Astrocyte of the cerebellum (primary cell): ENCODE results near the gene IRAK2.

Experiments used
- DNase-seq: peaks from one replicate; pipeline ENCODE4 v3.0.0-alpha.2; 2011; ENCODE audit warnings: low read depth
- H3K4me3 ChIP-seq: 2 replicates; pipeline ENCODE4 v1.5.1; 2011; ENCODE audit warnings: mild to moderate bottlenecking, low read depth, low read length, moderate library complexity
- CTCF ChIP-seq: IDR thresholded peaks from 2 replicates; pipeline ENCODE4 v1.5.1; 2012; ENCODE audit warnings: low read length, low read depth, moderate library complexity, mild to moderate bottlenecking; ENCODE audit errors: missing control alignments
- in situ Hi-C: cut with HindIII; loops from 2 replicates; pipeline ENCODE4 v1.10.0; 2017; ENCODE audit warnings: low sequenced_read_pairs

The IRAK2 gene

DNA sequence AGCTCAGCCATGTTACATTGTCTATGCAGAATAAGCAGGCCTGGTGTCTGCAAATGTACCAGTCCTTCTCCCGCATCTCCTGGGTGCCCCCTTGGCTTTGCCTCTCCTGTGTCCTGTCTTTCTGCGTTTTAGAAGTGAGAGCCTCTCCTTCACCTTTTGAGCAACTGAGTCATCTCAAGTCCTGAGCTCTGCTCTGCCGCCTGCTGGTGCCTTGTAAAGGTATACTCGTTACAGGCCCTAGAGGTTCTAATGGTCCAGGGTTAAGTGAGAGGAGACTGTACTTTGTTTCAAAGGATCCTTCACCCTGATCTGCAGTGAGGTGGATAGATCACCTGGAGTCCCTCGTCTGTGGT, 115.4 kb downstream of the IRAK2 start:
- no peak for TF ChIP-seq CTCF
- in situ Hi-C loops, result no loop called here
- DNase-seq, result no peak
- H3K4me3 ChIP-seq, result no peak overlapping the region

DNA sequence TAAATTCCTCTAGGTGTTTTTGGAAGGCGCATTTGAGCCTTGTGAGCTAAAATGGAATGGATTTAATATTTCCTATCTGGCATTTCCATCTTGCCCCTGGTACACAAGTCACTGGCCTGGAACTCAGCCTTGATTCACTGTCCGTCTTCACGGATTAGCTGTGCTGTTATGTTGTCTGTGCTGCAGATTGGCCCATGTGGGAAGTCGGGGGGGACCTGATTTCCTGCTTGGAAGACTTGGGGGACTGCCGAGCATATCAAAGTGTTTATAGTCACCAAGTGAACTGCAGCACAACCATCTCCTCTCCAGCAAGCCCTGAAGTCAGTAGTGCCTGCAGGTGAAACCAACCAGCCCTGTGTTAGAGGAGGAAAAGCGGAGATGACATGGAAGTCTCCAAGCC, 115.9 kb downstream of the IRAK2 start:
- in situ Hi-C loops, result no loop called here
- TF ChIP-seq CTCF, result no peak
- H3K4me3 ChIP-seq, result no peak overlapping the region
- DNase-seq, result no peak

DNA sequence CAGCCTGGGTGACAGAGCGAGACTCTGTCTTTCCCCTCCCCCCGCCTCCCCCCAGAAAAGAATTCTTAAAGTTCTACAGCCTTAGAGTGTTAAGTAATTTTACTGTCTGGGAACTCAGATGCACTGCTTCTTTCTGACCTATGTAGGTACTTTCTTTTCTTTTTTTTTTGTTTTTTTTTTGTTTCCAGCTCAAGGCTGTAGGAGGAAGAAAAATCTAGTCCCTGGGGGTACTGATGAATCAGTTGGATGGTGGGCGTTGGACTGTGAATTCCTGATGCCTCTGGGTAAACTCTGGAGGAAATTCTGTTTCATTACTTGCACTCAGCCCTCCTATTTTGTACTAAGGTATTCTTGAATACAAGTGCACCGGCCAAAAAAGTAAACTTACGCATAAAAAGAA, 117.2 kb downstream of the IRAK2 start:
- TF ChIP-seq CTCF, result no peak
- in situ Hi-C loops, result no loop called here
- no peak for DNase-seq
- no peak overlapping the region for H3K4me3 ChIP-seq

- no peak overlapping the region for H3K4me3 ChIP-seq
- DNase-seq, result no peak
- in situ Hi-C loops, result no loop called here
- no peak for TF ChIP-seq CTCF
Measured at GRCh38 chr3:10283638-10284037, 118.9 kb downstream of the IRAK2 start.

DNA sequence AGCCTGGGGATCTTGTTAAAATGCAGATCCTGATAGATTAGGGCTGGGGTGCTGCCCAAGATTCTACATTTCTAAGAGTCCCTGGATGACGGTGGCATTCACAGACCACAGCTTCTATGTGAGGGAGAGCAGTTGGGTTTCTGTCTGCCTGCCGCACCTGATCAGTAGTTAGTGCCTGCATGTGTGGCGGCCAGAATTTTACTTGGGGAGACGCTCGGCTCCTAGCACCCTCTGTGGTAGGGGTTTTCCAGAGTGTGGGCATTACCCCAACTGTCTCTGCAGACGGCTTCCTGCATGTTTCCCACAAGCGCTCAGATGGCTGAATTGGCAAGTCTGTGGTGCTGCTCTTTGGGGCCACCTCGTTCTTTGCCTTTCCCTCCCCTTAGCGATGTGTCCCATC, 119.8 kb downstream of the IRAK2 start:
- no peak for DNase-seq
- H3K4me3 ChIP-seq, result no peak overlapping the region
- in situ Hi-C loops, result no loop called here
- no peak for TF ChIP-seq CTCF

- DNase-seq, result no peak
- no peak overlapping the region for H3K4me3 ChIP-seq
- TF ChIP-seq CTCF, result no peak
- in situ Hi-C loops, result no loop called here
Measured at GRCh38 chr3:10285272-10286132, 120.8 kb downstream of the IRAK2 start.
